ENCODE data around the gene MTHFS.

DNA sequence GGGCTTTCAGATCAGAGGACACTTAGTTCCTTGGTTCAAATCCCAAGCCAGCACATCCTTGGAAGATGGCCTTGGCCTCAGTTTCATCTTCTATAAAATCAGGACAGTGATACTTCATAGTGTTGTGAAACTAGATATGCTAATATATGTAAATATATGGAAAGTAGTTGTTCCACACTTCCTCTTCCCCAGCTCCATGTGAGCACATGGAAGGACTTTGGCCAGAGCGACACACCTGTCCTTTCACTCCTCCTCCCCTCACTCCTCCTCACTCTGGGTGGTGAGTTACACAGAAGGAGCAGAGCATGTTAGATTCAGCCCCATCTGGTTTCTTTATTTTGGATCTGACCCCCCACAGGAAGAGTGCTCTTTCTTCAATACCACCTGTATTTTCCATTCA, 65.2 kb downstream of the MTHFS start:
- TF ChIP-seq, protein P1, sequence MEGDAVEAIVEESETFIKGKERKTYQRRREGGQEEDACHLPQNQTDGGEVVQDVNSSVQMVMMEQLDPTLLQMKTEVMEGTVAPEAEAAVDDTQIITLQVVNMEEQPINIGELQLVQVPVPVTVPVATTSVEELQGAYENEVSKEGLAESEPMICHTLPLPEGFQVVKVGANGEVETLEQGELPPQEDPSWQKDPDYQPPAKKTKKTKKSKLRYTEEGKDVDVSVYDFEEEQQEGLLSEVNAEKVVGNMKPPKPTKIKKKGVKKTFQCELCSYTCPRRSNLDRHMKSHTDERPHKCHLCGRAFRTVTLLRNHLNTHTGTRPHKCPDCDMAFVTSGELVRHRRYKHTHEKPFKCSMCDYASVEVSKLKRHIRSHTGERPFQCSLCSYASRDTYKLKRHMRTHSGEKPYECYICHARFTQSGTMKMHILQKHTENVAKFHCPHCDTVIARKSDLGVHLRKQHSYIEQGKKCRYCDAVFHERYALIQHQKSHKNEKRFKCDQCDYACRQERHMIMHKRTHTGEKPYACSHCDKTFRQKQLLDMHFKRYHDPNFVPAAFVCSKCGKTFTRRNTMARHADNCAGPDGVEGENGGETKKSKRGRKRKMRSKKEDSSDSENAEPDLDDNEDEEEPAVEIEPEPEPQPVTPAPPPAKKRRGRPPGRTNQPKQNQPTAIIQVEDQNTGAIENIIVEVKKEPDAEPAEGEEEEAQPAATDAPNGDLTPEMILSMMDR (conservative IDR thresholded peaks at IDR 0.05; ENCODE audit: low read depth, low read length), result no peak
- no peak for TF ChIP-seq EZH2 (IDR thresholded peaks at IDR 0.05; ENCODE audit: borderline replicate concordance, low read depth, low read length, poor library complexity, severe bottlenecking)

All from A673 (cell line).